Superior temporal gyrus (tissue), 1 donor: Measurements from ENCODE around the gene C14orf180.

ENCODE experiments used
- DNase-seq: peaks from one replicate; pipeline ENCODE4 v3.0.0-alpha.2; 2016; ENCODE audit errors: extremely low spot score

Gene C14orf180

DNA sequence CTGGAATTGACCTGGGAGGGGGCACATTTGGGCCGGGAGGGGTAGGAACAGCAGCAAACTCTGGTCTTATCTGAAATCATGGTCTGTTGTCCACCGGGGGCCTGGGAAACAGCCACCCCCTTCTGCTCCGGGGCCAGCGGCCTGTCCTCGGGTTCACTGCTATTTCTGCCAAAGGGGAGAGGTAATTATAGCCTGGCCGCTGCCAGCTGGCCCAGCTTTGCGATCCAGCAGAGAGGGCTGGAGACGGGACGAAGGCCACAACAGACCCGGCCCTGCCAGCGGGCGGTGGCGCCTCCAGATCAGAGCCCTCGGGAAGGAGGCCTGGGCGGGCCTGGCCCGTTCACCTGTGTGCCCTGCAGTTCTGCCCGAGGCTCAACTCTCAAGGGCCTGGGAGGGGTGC is at the start of gene C14orf180:
Gene C14orf180 (plus strand): TSS at position 258 of the 400 bp plus-strand sequence. CDS start 6,667 bp downstream, outside the sequence.
- no peak for DNase-seq

- no peak for DNase-seq
These were observed 48.9 kb upstream of the C14orf180 start for GRCh38 chr14:104530646-104531045.

GRCh38 chr14:104531421-104532190 is 48.0 kb upstream of the C14orf180 start:
- DNase-seq: no peak

GRCh38 chr14:104532191-104532555 is 47.4 kb upstream of the C14orf180 start:
- no peak for DNase-seq

DNA sequence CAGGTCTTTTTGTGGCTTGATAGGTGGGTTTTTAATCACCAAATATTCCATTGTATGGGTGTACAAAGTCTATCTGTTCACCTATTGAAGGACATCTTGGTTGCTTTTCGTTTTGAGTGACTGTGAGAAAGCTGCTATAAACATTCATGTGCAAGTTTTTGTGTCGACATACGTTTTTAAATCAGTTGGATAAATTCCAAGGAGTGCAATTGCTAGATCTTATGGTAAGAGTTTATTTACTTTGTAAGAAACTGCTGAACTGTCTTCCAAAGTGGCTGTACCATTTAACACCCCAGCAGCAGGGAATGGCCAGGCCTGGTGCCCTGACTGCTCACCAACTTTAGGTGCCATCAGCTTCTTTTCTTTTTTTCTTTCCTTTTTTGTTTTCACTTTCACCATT is 45.5 kb upstream of the C14orf180 start:
- DNase-seq: no peak

DNA sequence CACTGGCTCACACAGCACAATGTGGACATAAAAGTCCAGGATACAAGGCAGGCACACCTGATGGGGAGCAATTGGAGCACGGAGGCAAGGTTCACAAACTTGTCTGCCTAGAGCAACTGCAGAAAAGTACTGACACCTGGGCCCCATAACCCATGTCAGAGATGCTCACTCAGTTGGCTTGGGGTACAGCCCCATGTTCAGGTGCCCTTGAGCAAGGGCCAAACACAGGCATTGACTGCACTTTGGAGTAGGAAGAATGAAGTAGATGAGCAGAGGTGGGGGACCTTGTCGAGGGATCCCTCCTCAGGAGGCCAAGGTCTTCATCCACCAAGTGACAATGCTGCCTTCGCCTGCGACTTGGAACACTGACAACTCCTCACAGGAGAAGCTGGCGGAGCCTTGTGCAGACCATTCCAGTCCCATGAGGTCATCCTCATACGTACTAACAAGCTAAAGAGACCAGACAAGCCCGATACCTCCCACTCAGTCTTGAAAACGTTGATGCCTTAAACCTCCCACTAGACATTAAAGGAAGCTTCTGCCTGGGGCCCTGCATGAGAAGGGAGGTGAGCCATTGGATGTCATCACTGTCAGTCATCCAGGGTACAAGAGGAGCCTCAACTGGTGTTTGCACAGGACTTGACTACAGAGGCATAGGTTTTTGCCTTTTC is 42.5 kb upstream of the C14orf180 start:
- no peak for DNase-seq

GRCh38 chr14:104537613-104537988 is 42.0 kb upstream of the C14orf180 start:
- DNase-seq: no peak

DNA sequence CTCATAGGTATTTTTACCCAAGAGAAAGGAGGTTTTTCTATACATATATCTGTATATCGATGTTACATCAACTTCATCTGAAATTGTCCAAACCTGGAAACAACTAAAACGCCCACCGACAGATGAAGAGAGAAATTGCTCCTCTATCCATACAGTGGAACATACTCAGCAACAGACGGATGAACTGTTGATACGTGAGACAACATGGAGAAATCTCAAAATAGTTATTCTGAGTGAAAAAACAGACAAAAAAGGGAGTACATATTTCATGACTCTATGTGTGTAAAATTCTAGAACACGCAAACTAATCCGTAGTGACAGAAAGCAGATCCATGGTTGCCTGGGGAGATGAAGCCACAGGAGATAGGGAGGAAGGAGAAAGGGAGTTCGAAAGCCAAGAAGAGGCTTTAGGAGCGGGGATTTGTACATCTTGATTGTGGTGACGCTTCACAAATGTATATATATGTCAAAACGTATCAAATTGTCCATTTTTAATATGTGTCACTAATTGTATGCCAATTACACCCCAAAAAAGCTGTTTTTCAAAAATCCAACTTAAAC is 37.6 kb upstream of the C14orf180 start:
- no peak for DNase-seq

DNA sequence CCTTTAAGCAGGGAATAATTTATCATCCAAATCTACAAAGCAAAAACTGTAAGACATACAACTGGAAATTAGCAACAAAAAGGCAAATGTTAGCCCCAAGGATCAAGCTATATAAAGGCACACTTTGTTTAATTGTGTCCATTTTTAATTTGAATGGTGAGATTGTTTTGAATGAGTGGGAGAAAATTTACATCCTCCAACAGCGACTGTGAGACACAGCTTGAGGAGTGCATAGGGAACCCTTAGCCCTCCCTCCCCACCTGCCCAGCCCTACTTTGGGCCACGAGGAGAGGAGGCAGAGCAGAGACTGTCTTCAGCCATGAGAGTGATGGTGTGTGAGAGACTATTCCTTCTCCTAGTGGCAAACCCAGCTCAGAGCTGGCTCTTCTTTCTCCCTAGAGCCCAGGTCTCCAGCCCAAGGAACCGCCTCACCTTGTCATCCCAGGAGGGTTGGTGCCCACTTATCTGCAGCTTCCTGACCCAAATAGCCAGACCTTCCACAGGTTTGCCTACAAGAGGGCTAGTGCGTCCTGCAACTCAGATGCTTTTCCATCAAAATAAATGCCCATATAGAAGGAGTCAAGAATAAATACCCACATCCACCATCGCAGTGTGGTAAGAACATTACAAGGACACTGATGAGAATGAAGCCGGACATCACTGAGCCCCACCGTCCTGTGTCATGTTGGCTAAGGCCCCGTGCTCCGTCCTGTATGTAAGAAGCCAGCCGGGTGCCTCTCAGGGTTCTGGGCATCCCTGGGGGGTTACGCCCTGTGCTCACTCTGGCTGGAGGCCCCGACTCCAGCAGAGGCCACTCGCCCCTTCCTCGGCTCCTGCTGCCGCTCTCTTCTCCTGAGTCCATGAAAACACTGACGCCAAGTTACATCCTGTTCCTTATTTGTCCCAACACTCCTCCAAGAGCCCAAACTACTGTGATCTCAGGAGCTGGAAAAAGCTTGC is 36.4 kb upstream of the C14orf180 start:
- DNase-seq: no peak

DNA sequence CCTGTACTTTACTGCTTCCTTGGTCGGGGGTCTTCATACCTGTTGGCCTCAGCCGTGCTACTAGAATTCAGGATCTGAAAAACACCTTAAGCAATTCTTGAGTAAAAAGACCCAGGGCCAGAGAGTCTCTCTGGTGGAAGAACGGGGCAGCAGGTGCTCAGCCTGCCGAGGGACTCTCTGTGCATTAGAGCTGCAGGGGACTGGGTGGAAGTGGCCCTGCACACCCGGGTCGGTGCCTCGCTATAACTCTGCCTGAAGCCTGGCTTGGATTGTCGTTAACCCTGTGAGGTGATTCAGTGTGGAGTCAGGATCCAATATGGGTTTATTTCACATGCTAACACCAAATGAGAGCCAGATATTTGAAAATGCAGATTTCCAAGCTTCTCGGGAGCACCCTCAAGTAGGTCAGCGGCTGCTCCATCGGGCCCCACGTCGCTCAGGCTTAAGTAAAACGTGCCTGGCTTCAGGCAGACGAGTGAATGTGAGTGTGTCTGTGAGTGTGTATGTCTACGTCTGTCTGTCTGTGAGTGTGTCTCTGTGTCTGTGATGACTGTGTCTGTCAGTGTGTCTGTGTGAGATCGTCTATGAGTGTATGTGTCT is 35.1 kb upstream of the C14orf180 start:
- DNase-seq: no peak

DNA sequence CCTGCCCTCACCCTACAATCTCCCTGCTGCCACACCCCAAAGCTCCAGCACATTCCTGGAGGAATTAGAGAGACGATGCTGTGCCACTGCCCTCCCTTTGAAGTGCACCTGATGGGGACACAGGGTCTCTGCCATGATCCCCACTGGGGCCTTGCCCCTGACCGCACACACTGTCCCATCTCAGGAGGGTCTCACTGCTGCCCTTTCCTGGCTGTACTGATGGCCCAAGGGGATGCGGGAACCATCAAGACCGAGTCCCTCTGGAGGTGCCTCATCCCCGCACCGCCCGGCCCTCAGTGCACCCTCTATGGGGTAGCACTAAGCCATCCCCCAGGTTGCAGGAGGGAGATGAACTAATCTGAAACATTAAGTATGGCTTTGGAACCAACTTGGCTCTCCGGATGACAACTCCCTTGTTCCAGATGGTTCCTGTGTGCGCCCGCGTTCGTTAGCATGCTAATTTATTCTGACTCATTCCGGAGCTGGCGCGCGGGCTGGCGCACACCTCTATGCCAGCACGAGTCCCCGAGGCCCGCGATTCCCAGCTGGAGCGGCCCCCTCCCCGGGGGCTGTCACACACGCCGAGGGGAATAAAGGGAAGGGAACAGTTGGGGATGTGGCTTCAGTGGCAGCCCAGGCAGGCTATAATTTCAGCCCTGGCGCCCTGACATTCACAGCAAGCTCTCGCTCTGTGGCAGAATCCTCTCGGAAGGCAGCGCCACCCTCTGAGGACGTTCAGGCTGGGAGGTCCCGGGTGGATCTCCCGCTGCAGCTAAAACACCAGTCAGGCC is 34.2 kb upstream of the C14orf180 start:
- peak; percentile 72 for DNase-seq

DNA sequence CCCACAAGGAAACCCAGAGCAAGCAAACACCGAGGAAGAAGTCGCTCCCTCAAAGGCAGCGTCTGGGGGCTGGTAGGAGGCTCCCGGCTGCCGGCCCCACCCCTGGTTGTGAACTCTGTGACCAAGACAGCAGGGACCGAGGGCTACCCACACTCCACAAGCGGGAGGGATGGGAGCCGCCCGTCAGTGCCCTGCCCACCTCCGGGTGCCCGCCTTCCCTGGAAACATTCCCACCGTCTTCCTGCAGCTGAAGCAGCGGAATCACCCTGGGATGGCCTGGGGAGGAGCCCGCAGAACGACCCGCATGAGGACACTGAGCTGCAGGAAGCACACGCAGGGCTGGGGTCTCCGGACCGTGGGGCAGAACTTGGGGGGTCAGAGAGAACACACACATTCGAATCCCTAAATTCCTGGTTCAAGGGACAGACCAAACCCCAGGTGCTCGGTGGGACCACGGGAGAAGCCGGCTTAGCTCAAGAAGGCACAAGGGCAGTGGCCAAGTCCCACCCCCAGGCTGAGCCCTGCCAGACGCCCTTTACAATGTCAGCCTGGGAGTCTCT is 33.5 kb upstream of the C14orf180 start:
- no peak for DNase-seq

GRCh38 chr14:104546591-104547309 is 32.8 kb upstream of the C14orf180 start:
- no peak for DNase-seq

DNA sequence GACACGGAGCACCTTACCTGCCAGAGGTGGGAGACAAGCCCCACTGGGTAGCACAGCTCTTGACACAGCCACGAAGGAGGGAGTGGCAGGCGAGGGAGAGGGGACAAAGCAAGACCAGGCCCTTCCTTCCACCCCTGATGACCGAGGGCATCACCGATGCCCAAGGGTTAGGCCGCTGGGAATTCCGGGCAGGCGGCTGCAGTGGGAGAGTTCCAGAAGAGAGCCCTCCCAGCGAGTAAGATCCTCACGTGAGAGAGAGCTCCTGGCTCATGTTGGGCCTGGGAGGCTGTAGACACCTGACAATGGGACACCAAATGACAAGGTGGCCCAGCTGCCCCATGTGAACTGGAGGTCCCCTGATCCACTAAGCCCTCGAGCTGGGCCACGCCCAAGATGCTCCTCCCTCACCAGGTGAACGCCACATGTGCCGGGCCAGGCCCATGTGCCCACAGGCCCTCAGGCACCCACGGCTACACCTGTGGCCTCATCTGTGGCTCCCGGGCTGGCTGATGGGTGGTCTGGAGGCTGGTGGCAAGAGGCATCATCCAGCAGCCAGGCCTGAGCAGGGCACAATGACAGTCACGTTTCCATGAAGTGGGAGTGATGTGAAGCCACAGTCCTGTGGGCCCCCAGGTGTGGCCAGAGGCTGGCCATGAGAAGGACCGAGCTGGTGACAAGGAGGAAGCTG is 32.1 kb upstream of the C14orf180 start:
- DNase-seq: no peak

- DNase-seq: no peak
These were observed 31.4 kb upstream of the C14orf180 start for GRCh38 chr14:104547998-104548700.

GRCh38 chr14:104548802-104549535 is 30.6 kb upstream of the C14orf180 start:
- DNase-seq: no peak

DNA sequence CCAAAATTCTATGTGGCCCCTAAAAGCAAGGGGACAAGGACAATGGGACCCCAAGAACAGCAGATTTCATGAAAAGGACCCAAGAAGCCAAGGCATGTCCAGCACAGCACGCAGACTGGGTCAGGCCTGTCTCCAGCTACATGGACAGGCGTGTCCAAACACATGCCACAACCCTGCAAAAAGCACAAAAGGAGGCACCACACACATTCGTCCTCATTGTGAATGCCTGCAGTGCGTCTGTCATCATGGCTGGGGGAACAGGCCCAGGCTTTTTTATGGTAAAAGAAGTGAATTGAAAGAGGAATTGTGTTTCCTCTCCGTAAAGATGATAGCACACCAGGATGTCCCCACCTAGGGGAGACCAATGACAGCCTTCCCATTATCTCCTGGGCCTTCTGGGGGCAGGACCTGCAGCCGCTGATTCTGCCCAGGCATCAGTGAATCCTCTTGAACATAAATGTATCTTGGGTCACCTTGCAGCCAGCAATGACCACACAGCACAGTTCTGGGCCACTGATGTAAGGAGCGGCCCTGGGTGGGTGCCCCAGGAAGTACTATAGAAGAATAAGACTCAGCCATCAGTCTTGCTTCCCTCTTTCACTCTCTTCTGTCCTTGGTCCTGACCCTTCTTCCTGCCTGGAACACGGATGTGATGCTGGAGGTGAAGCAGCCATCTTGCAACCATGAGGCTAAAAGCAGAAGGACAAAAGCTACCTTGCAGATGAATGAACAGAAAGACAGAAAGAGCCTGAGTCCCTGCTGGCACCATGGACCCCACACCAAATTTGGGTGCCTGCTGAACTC is 29.8 kb upstream of the C14orf180 start:
- DNase-seq: no peak
